ENCODE results near the gene OR7C1. TPM values are rescaled to one million over a fixed set of nuclear protein-coding genes. Genes with fewer than 3 reads are reported as not detected.

OR7C1 gene
- not detected for total RNA-seq

DNA sequence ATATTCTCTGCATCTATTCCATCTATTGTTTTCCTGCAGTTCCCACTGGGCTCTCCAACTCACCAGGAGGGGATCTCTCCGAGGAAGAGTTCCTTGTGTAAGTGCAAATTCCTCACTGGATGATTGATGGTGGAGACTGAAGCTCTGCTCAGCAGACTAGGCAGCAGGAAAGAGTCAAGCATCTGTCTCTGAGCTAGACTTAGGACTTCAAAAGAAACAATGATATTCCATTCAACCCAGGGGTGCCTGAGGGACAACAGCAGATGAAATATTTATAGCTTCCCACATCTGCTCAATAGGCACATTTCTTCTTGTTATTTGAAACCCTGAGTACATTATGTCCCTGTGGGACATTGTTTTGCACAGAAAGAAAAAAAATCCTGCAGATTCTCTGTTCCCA, at the start of gene OR7C1, which contains the start of gene OR7A5:
OR7C1 (minus strand) TSS at position 175 of the 400 bp plus-strand sequence. CDS start 35,049 bp downstream, outside the sequence.
OR7A5 (minus strand) TSS at position 175 of the 400 bp plus-strand sequence. CDS start 6,944 bp downstream, outside the sequence.
- H3K27me3 Mint-ChIP-seq: peaks cover 7% of the 10 kb centered on the region
- no peaks in the 10 kb centered on the region for H3K4me1 Mint-ChIP-seq
- no peak for DNase-seq
- no peak within 1 kb of the TSS for H3K4me3 Mint-ChIP-seq
- H3K9me3 Mint-ChIP-seq: no peaks in the 10 kb centered on the region
- no peak within 1 kb of the TSS for H3K27ac Mint-ChIP-seq
- H3K36me3 Mint-ChIP-seq: no peaks in the 10 kb centered on the region

GRCh38 chr19:14871619-14872230, 36.7 kb upstream of the OR7C1 start:
- Mint-ChIP-seq H3K4me1 (no peaks in the 10 kb centered on the region), H3K9me3 (no peaks in the 10 kb centered on the region), H3K4me3 (no peak overlapping the region), H3K36me3 (no peaks in the 10 kb centered on the region), H3K27ac (no peak overlapping the region), H3K27me3 (peaks cover 47% of the 10 kb centered on the region)
- DNase-seq: no peak

DNA sequence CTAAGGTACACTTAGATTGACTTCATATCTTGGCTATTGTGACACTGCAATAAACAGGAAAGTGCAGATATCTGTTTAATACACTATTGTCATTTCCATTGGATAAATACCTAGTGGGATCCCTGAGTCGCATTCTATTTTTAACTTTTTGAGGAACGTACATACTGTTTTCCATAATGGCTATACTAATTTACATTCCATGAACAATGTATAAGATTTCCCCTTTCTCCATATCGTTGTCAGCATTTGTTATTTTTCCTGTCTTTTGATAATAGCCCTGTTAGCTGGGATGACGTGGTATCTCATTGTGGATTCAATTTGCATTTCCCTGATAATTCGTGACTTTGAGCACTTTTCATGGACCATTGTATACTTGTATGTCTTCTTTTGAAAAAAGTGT, 33.5 kb upstream of the OR7C1 start:
- Mint-ChIP-seq H3K9me3 (no peaks in the 10 kb centered on the region), H3K4me3 (no peak overlapping the region), H3K27ac (no peak overlapping the region), H3K4me1 (no peaks in the 10 kb centered on the region), H3K36me3 (no peaks in the 10 kb centered on the region), H3K27me3 (peaks cover 45% of the 10 kb centered on the region)
- DNase-seq: no peak

DNA sequence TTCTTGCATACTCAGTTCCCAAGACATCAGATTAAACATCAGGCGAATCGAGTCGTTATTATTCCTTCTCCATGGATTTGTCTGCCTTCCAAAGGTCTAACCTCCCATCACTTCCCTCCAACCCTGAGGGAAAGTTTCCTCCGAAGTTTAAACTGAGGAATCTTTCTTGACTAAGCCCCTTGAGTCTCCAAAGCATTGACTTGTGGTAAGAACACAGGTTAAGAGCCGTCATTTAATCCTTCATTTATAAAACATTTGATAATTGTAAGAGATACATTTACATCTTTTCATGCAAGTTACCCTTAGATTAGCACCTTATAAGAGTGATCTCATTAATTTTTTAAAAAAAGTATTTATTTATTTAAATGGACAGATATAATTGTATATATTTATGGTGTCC, 13.8 kb upstream of the OR7C1 start, which contains the start of gene OR7A10:
OR7A10 (minus strand) TSS at position 101 of the 400 bp plus-strand sequence. CDS start 7,045 bp downstream, outside the sequence.
- H3K9me3 Mint-ChIP-seq: no peaks in the 10 kb centered on the region
- DNase-seq: no peak
- H3K4me1 Mint-ChIP-seq: no peaks in the 10 kb centered on the region
- peaks cover 22% of the 10 kb centered on the region for H3K27me3 Mint-ChIP-seq
- H3K36me3 Mint-ChIP-seq: no peaks in the 10 kb centered on the region
- no peak within 1 kb of the TSS for H3K27ac Mint-ChIP-seq
- no peak within 1 kb of the TSS for H3K4me3 Mint-ChIP-seq

- H3K4me1 Mint-ChIP-seq: no peaks in the 10 kb centered on the region
- no peak overlapping the region for H3K27ac Mint-ChIP-seq
- no peaks in the 10 kb centered on the region for H3K9me3 Mint-ChIP-seq
- H3K36me3 Mint-ChIP-seq: no peaks in the 10 kb centered on the region
- peaks cover 32% of the 10 kb centered on the region for H3K27me3 Mint-ChIP-seq
- H3K4me3 Mint-ChIP-seq: no peak overlapping the region
- no peak for DNase-seq
These were observed 8.6 kb upstream of the OR7C1 start for GRCh38 chr19:14843578-14843977.

DNA sequence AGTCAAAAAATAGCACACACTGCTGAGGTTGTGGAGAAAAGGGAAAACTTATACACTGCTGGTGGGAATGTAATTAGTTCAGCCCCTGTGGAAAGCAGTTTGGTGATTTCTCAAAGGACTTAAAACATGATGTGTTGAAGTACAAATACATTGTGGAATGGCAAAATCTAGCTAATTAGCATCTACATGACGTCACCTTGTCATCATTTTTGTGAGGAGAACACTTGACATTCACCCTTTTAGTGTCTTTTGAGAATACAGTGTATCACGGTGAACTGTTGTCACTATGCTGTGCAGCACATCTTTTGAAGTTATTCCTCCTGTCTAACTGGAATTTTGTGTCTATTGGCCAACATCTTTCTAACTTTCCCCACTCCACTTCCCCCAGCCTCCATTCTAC, 8.2 kb upstream of the OR7C1 start:
- Mint-ChIP-seq H3K4me3 (no peak overlapping the region), H3K27me3 (peaks cover 30% of the 10 kb centered on the region), H3K27ac (no peak overlapping the region), H3K36me3 (no peaks in the 10 kb centered on the region), H3K9me3 (no peaks in the 10 kb centered on the region), H3K4me1 (no peaks in the 10 kb centered on the region)
- no peak for DNase-seq

DNA sequence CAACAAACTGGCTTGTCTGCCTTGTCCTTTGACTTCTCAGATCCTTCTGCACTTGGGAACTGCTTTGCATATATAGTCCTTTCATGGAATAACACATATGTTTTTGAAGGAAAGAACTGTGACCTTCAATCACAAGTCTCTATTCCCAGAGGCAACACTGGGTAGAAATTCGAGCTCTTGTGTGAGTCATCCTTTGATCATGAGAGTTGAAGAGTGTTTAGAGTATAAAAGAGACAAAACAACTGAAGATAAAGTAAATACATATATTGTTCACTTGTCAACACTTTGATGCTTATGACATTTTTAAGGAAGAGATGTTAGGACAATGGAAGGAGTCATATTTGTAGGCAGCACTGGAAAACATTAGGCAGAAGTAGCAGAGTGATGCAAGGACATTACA, 5.2 kb upstream of the OR7C1 start:
- Mint-ChIP-seq H3K27ac (no peak overlapping the region), H3K36me3 (no peaks in the 10 kb centered on the region), H3K4me1 (no peaks in the 10 kb centered on the region), H3K9me3 (no peaks in the 10 kb centered on the region), H3K27me3 (peaks cover 27% of the 10 kb centered on the region), H3K4me3 (no peak overlapping the region)
- no peak for DNase-seq

- Mint-ChIP-seq H3K9me3 (no peaks in the 10 kb centered on the region), H3K4me1 (no peaks in the 10 kb centered on the region), H3K4me3 (no peak overlapping the region), H3K27me3 (peaks cover 19% of the 10 kb centered on the region), H3K27ac (no peak overlapping the region), H3K36me3 (no peaks in the 10 kb centered on the region)
- DNase-seq: no peak
These were observed 2.4 kb upstream of the OR7C1 start for GRCh38 chr19:14837391-14837790.

DNA sequence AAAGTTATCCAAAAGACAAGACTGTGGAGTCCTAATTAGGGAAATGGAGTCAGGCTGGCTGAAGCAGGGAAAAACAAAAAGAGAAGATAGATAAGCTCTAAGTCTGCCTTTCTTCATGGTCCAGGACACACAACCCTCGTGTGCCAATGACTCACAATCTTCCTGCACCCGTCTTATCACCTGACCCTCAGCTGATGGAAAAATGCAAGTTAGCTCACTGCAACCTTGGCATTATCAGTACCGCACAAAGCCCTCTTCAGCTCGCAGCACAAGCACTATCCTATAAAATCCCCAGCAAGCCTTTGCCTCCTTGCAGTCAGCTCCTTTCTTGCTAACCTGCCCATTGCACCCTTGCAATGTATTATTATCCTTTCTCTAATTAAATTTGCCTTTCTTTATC, 4.3 kb downstream of the OR7C1 start:
- DNase-seq: no peak
- Mint-ChIP-seq H3K36me3 (no peaks in the 10 kb centered on the region), H3K27ac (no peak overlapping the region), H3K4me1 (no peaks in the 10 kb centered on the region), H3K9me3 (no peaks in the 10 kb centered on the region), H3K4me3 (no peak overlapping the region), H3K27me3 (peaks cover 25% of the 10 kb centered on the region)

- H3K4me1 Mint-ChIP-seq: no peaks in the 10 kb centered on the region
- no peak overlapping the region for H3K27ac Mint-ChIP-seq
- H3K4me3 Mint-ChIP-seq: no peak overlapping the region
- H3K36me3 Mint-ChIP-seq: no peaks in the 10 kb centered on the region
- peaks cover 53% of the 10 kb centered on the region for H3K27me3 Mint-ChIP-seq
- DNase-seq: no peak
- H3K9me3 Mint-ChIP-seq: no peaks in the 10 kb centered on the region
These were observed 9.0 kb downstream of the OR7C1 start for GRCh38 chr19:14826006-14826405.

- H3K27me3 Mint-ChIP-seq: peaks cover 39% of the 10 kb centered on the region
- H3K36me3 Mint-ChIP-seq: no peaks in the 10 kb centered on the region
- no peak overlapping the region for H3K27ac Mint-ChIP-seq
- no peak overlapping the region for H3K4me3 Mint-ChIP-seq
- no peaks in the 10 kb centered on the region for H3K4me1 Mint-ChIP-seq
- DNase-seq: no peak
- no peaks in the 10 kb centered on the region for H3K9me3 Mint-ChIP-seq
These were observed 13.0 kb downstream of the OR7C1 start for GRCh38 chr19:14821937-14822336.

DNA sequence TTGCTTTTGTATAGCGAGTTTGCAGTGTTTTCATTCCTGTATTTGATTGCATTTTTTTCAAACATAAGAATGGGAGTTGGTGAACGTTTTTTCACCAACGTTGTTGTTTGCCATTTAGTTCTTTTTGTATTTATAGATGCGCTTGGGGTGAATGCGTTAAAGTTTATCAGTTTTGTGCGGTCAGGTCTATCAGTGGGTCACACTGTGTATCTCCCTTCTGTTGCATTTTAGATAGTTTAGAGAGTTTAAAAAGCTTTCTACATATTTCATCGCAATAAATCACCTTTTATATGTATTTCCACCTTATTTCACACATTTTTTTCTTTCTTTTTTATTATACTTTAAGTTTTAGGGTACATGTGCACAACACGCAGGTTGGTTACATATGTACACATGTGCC, 16.4 kb downstream of the OR7C1 start:
- Mint-ChIP-seq H3K4me1 (no peaks in the 10 kb centered on the region), H3K27ac (no peak overlapping the region), H3K27me3 (peaks cover 7% of the 10 kb centered on the region), H3K36me3 (no peaks in the 10 kb centered on the region), H3K9me3 (no peaks in the 10 kb centered on the region), H3K4me3 (no peak overlapping the region)
- DNase-seq: no peak

DNA sequence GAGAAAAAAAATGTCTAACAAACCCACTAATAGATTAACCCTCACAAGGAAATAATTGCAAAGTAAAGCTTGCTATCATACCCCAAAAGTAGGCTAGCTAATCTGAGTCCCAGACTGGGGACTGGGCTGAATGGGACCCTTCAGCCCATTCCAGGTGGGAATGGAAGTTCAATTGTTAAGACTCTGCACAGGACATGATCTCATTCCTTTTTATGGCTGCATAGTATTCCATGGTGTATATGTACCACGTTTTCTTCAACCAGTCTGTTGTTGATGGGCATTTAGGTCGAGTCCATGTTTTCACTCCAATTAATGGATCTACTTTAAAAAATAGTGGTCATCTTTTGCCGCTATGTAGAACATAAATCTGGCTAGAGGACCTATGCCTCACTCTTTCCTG, 17.9 kb downstream of the OR7C1 start:
- no peaks in the 10 kb centered on the region for H3K27me3 Mint-ChIP-seq
- no peak for DNase-seq
- H3K4me3 Mint-ChIP-seq: no peak overlapping the region
- no peaks in the 10 kb centered on the region for H3K9me3 Mint-ChIP-seq
- H3K4me1 Mint-ChIP-seq: no peaks in the 10 kb centered on the region
- no peak overlapping the region for H3K27ac Mint-ChIP-seq
- H3K36me3 Mint-ChIP-seq: no peaks in the 10 kb centered on the region

GRCh38 chr19:14814982-14815652, 19.9 kb downstream of the OR7C1 start:
- Mint-ChIP-seq H3K27ac (no peak overlapping the region), H3K36me3 (no peaks in the 10 kb centered on the region), H3K4me1 (no peaks in the 10 kb centered on the region), H3K9me3 (no peaks in the 10 kb centered on the region), H3K4me3 (no peak overlapping the region), H3K27me3 (no peaks in the 10 kb centered on the region)
- no peak for DNase-seq

DNA sequence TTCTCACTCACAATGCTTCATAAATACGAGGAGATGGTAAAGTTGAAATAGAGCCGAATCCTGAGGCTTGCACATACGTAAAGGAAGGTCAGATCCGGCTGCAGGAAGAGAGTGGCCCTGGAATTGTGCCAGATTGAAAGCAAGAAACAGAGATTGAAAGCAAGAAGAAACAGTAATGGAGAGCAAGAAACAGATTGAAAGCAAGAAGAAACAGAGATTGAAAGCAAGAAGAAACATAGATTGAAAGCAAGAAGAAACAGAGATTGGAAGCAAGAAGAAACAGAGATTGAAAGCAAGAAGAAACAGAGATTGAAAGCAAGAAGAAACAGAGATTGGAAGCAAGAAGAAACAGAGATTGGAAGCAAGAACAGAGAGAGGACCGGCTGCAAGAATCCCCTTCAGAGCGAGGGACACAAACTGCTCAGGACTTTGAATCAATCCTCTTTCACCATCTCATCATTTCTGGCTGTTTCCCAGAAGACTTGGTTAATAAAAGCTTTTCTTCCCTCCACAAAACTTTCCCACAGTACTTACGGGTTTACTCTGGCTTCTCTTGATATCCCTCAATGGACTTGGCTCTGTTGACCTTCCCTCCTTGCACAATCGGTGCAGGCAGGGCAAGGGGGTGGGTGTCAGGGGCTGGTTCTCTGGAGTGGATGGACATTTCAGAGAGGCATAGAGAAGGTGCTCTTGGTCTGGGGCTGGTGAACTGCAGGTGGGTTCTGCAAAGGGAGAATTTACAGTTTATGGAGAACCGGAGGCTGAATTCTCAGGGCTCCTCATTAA, 25.5 kb downstream of the OR7C1 start:
- H3K36me3 Mint-ChIP-seq: no peaks in the 10 kb centered on the region
- no peak overlapping the region for H3K27ac Mint-ChIP-seq
- H3K4me1 Mint-ChIP-seq: no peaks in the 10 kb centered on the region
- no peaks in the 10 kb centered on the region for H3K9me3 Mint-ChIP-seq
- H3K4me3 Mint-ChIP-seq: no peak overlapping the region
- no peak for DNase-seq
- no peaks in the 10 kb centered on the region for H3K27me3 Mint-ChIP-seq

Data from activated naive CD8-positive, alpha-beta T cell treated with anti-CD3 and anti-CD28 coated beads for 36 hours (primary cell).